IPS-20b (cell line): ENCODE measurements around the gene USF2.

Experiments
- H3K27ac ChIP-seq: one replicate; pipeline ENCODE4 v1.5.1; 2013; ENCODE audit warnings: low read length
- H3K27me3 ChIP-seq: 2 replicates; pipeline ENCODE4 v1.6.1; 2013; ENCODE audit warnings: mild to moderate bottlenecking, low read length, inconsistent platforms; ENCODE audit not compliant: insufficient read depth
- H3K36me3 ChIP-seq: 2 replicates; pipeline ENCODE4 v1.6.1; 2013; ENCODE audit warnings: low read depth, mild to moderate bottlenecking, inconsistent platforms, low read length, moderate library complexity; ENCODE audit not compliant: insufficient read depth
- H3K4me1 ChIP-seq: 2 replicates; pipeline ENCODE4 v1.6.1; 2013; ENCODE audit warnings: mild to moderate bottlenecking, control low read depth, inconsistent platforms, low read length, moderate library complexity; ENCODE audit not compliant: insufficient read depth
- H3K4me3 ChIP-seq: 2 replicates; pipeline ENCODE4 v1.5.1; 2013; ENCODE audit warnings: mild to moderate bottlenecking, low read length, inconsistent platforms
- H3K9ac ChIP-seq: 2 replicates; pipeline ENCODE4 v1.6.1; 2013; ENCODE audit warnings: low read depth, mild to moderate bottlenecking, inconsistent platforms, low read length, moderate library complexity
- H3K9me3 ChIP-seq: 2 replicates; pipeline ENCODE4 v1.6.1; 2013; ENCODE audit warnings: mild to moderate bottlenecking, low read depth, low read length, inconsistent platforms; ENCODE audit not compliant: insufficient read depth

Gene USF2

GRCh38 chr19:35299523-35300338 lies 31.0 kb downstream of the USF2 start:
- Histone ChIP-seq H3K36me3 (no peaks in the 10 kb centered on the region), H3K27me3 (no peaks in the 10 kb centered on the region), H3K27ac (no peak overlapping the region), H3K4me3 (no peak overlapping the region), H3K9ac (no peak overlapping the region), H3K4me1 (no peaks in the 10 kb centered on the region), H3K9me3 (no peaks in the 10 kb centered on the region)

GRCh38 chr19:35300339-35300649 lies 31.5 kb downstream of the USF2 start:
- Histone ChIP-seq H3K4me3 (no peak overlapping the region), H3K4me1 (no peaks in the 10 kb centered on the region), H3K27ac (no peak overlapping the region), H3K36me3 (no peaks in the 10 kb centered on the region), H3K9me3 (no peaks in the 10 kb centered on the region), H3K9ac (no peak overlapping the region), H3K27me3 (no peaks in the 10 kb centered on the region)

- Histone ChIP-seq H3K9ac (no peak overlapping the region), H3K4me1 (no peaks in the 10 kb centered on the region)
Measured at GRCh38 chr19:35301961-35302360, 33.2 kb downstream of the USF2 start.

GRCh38 chr19:35302446-35302845 lies 33.7 kb downstream of the USF2 start:
- H3K9ac ChIP-seq = no peak overlapping the region
- H3K27me3 ChIP-seq = no peaks in the 10 kb centered on the region

More at GRCh38 chr19:35301961-35302360, 33.2 kb downstream of the USF2 start:
- Histone ChIP-seq H3K9me3 (no peaks in the 10 kb centered on the region), H3K27ac (no peak overlapping the region), H3K27me3 (no peaks in the 10 kb centered on the region), H3K4me3 (no peak overlapping the region), H3K36me3 (no peaks in the 10 kb centered on the region)

GRCh38 chr19:35303357-35303915 lies 34.7 kb downstream of the USF2 start:
- Histone ChIP-seq H3K27ac (no peak overlapping the region), H3K9me3 (no peaks in the 10 kb centered on the region), H3K27me3 (no peaks in the 10 kb centered on the region), H3K4me1 (no peaks in the 10 kb centered on the region), H3K4me3 (no peak overlapping the region), H3K36me3 (no peaks in the 10 kb centered on the region), H3K9ac (no peak overlapping the region)

More at GRCh38 chr19:35302446-35302845, 33.7 kb downstream of the USF2 start:
- H3K36me3 ChIP-seq = no peaks in the 10 kb centered on the region
- no peak overlapping the region for H3K27ac ChIP-seq
- no peak overlapping the region for H3K4me3 ChIP-seq
- no peaks in the 10 kb centered on the region for H3K4me1 ChIP-seq
- H3K9me3 ChIP-seq = no peaks in the 10 kb centered on the region

GRCh38 chr19:35304036-35304435 lies 35.3 kb downstream of the USF2 start:
- Histone ChIP-seq H3K4me1 (no peaks in the 10 kb centered on the region), H3K9ac (no peak overlapping the region), H3K27me3 (no peaks in the 10 kb centered on the region), H3K36me3 (no peaks in the 10 kb centered on the region), H3K9me3 (no peaks in the 10 kb centered on the region), H3K4me3 (no peak overlapping the region), H3K27ac (no peak overlapping the region)

GRCh38 chr19:35305181-35305580 lies 36.4 kb downstream of the USF2 start:
- H3K9me3 ChIP-seq = no peaks in the 10 kb centered on the region
- no peak overlapping the region for H3K27ac ChIP-seq
- H3K4me3 ChIP-seq = no peak overlapping the region
- H3K36me3 ChIP-seq = no peaks in the 10 kb centered on the region
- no peak overlapping the region for H3K9ac ChIP-seq
- H3K27me3 ChIP-seq = no peaks in the 10 kb centered on the region
- H3K4me1 ChIP-seq = no peaks in the 10 kb centered on the region

- H3K9me3 ChIP-seq = no peaks in the 10 kb centered on the region
- H3K9ac ChIP-seq = no peak overlapping the region
- no peak overlapping the region for H3K4me3 ChIP-seq
- H3K27ac ChIP-seq = no peak overlapping the region
- H3K4me1 ChIP-seq = no peaks in the 10 kb centered on the region; the same call in 1 of the 2 replicates
- no peaks in the 10 kb centered on the region for H3K27me3 ChIP-seq
- no peaks in the 10 kb centered on the region for H3K36me3 ChIP-seq
Measured at GRCh38 chr19:35306473-35307246, 37.9 kb downstream of the USF2 start.

GRCh38 chr19:35307931-35308330 lies 39.2 kb downstream of the USF2 start:
- H3K36me3 ChIP-seq = no peaks in the 10 kb centered on the region
- no peaks in the 10 kb centered on the region for H3K27me3 ChIP-seq
- no peak overlapping the region for H3K27ac ChIP-seq
- H3K4me1 ChIP-seq = no peaks in the 10 kb centered on the region; the same call in 1 of the 2 replicates
- H3K9ac ChIP-seq = no peak overlapping the region
- no peaks in the 10 kb centered on the region for H3K9me3 ChIP-seq
- H3K4me3 ChIP-seq = no peak overlapping the region

- Histone ChIP-seq H3K4me1 (no peaks in the 10 kb centered on the region; the same call in 1 of the 2 replicates), H3K9ac (no peak overlapping the region), H3K36me3 (no peaks in the 10 kb centered on the region), H3K9me3 (no peaks in the 10 kb centered on the region), H3K27ac (no peak overlapping the region), H3K4me3 (no peak overlapping the region), H3K27me3 (no peaks in the 10 kb centered on the region)
Measured at GRCh38 chr19:35308910-35309309, 40.1 kb downstream of the USF2 start.

- Histone ChIP-seq H3K36me3 (no peaks in the 10 kb centered on the region), H3K27ac (no peak overlapping the region), H3K9ac (no peak overlapping the region), H3K27me3 (no peaks in the 10 kb centered on the region), H3K4me3 (no peak overlapping the region), H3K9me3 (no peaks in the 10 kb centered on the region), H3K4me1 (no peaks in the 10 kb centered on the region; the same call in 1 of the 2 replicates)
Measured at GRCh38 chr19:35309481-35310279, 40.9 kb downstream of the USF2 start.
